H1 (cell line): ENCODE measurements around the gene SPAG16. TPM values are rescaled to one million over a fixed set of nuclear protein-coding genes. Genes with fewer than 3 reads are reported as not detected.

ENCODE experiments used
- CTCF ChIA-PET: fragments of 300-600 bp; sonication (Branson Sonifier 250); formaldehyde crosslinking; loops from one replicate; lab custom pipeline; 2021; ENCODE audit not compliant: partially characterized antibody; lab: Charles Lee
- POLR2A ChIA-PET: fragments of 300-600 bp; sonication (Branson Sonifier 250); formaldehyde crosslinking; loops from one replicate; lab custom pipeline; 2021; ENCODE audit warnings: inconsistent platforms; ENCODE audit not compliant: partially characterized antibody; lab: Charles Lee
- DNase-seq, 2 experiments: peaks; one replicate each; pipeline versions ENCODE4 v3.0.0 to v3.0.0-alpha.2; 2010 to 2022; ENCODE audit warnings: low spot score in 2 of 2, low read depth in 1 of 2, mixed read lengths in 1 of 2
- FAIRE-seq: peaks from 2 replicates; lab custom pipeline; 2011; peaks lifted over from hg19 to GRCh38; lab: Jason Lieb, UNC
- H2AFZ ChIP-seq: 2 replicates; pipeline ENCODE4 v1.8.1; 2012; ENCODE audit warnings: low read length, inconsistent platforms
- H2AK5ac ChIP-seq: 2 replicates; pipeline ENCODE4 v1.6.1; 2013; ENCODE audit warnings: low read depth, low read length
- H2BK120ac ChIP-seq: replicated peaks from 2 replicates; pipeline ENCODE3; 2013; ENCODE audit warnings: low read depth, low read length, inconsistent platforms
- H2BK12ac ChIP-seq: 2 replicates; pipeline ENCODE4 v1.6.1; 2013; ENCODE audit warnings: low read depth, low read length
- H2BK15ac ChIP-seq: 2 replicates; pipeline ENCODE4 v1.6.1; 2013; ENCODE audit warnings: low read length
- H2BK20ac ChIP-seq: 2 replicates; pipeline ENCODE4 v1.6.1; 2013; ENCODE audit warnings: low read length
- H2BK5ac ChIP-seq: 2 replicates; pipeline ENCODE4 v1.6.1; 2013; ENCODE audit warnings: low read depth, low read length
- H3K14ac ChIP-seq: 2 replicates; pipeline ENCODE4 v1.6.1; 2013; ENCODE audit warnings: inconsistent platforms; ENCODE audit not compliant: insufficient read length
- H3K18ac ChIP-seq: 2 replicates; pipeline ENCODE4 v1.6.1; 2013; ENCODE audit warnings: low read length; ENCODE audit errors: extremely low read depth
- H3K23ac ChIP-seq: 2 replicates; pipeline ENCODE4 v1.6.1; 2013; ENCODE audit warnings: inconsistent platforms; ENCODE audit not compliant: insufficient read length
- H3K23me2 ChIP-seq: 2 replicates; pipeline ENCODE4 v1.6.1; 2013; ENCODE audit warnings: low read depth, low read length
- H3K27ac ChIP-seq: 2 replicates; pipeline ENCODE4 v1.6.1; 2011; ENCODE audit warnings: low read depth, low read length, inconsistent platforms
- H3K27me3 ChIP-seq, 4 experiments: replicated peaks in 1 of 4; 1 replicate in 1 of 4; 2 replicates in 3 of 4; pipeline versions ENCODE4 v1.6.1 to v1.8.1; 2011 to 2013; ENCODE audit warnings: low read length in 3 of 4, mild to moderate bottlenecking in 3 of 4, inconsistent platforms in 2 of 4, mixed read lengths in 2 of 4, moderate library complexity in 1 of 4; ENCODE audit not compliant: control insufficient read depth in 3 of 4, insufficient read depth in 3 of 4; ENCODE audit errors: extremely low read depth in 1 of 4
- H3K36me3 ChIP-seq, 4 experiments: 2 replicates each; pipeline versions ENCODE4 v1.6.1 to v1.8.1; 2011 to 2013; ENCODE audit warnings: mild to moderate bottlenecking in 4 of 4, low read length in 3 of 4, moderate library complexity in 2 of 4, control low read depth in 1 of 4, inconsistent platforms in 1 of 4; ENCODE audit not compliant: insufficient read depth in 4 of 4, control insufficient read depth in 2 of 4
- H3K4ac ChIP-seq: replicated peaks from 2 replicates; pipeline ENCODE3; 2013; ENCODE audit warnings: low read length, low read depth, mixed read lengths, inconsistent platforms; ENCODE audit not compliant: insufficient read length
- H3K4me1 ChIP-seq, 4 experiments: replicated peaks in 1 of 4; 1 replicate in 1 of 4; 2 replicates in 3 of 4; pipeline versions ENCODE4 v1.6.1 to v1.8.1; 2011 to 2013; ENCODE audit warnings: low read length in 3 of 4, inconsistent platforms in 2 of 4, mixed read lengths in 1 of 4; ENCODE audit not compliant: insufficient read depth in 4 of 4, control insufficient read depth in 3 of 4
- H3K4me2 ChIP-seq, 2 experiments: 2 replicates each; pipeline versions ENCODE4 v1.6.1 to v1.8.1; 2011 to 2013; ENCODE audit warnings: low read depth in 2 of 2, low read length in 2 of 2, control low read depth in 1 of 2, inconsistent platforms in 1 of 2, mild to moderate bottlenecking in 1 of 2; ENCODE audit not compliant: insufficient read depth in 1 of 2
- H3K4me3 ChIP-seq, 4 experiments: fragments of 200-600, 300-600 bp in 1 of 4; sonication (generic), shearing (Covaris generic), sonication (Bioruptor Twin) in 1 of 4; 2 replicates each; pipeline versions ENCODE4 v1.5.1 to v1.8.1; 2011 to 2016; ENCODE audit warnings: low read length in 4 of 4, low read depth in 3 of 4, control low read depth in 2 of 4, inconsistent platforms in 2 of 4, mild to moderate bottlenecking in 2 of 4, mixed read lengths in 1 of 4, moderate library complexity in 1 of 4; ENCODE audit not compliant: insufficient read depth in 2 of 4; ENCODE audit errors: extremely low read depth in 1 of 4
- H3K56ac ChIP-seq: replicated peaks from 2 replicates; pipeline ENCODE3; 2013; ENCODE audit warnings: low read depth, mild to moderate bottlenecking, mixed read lengths, low read length, inconsistent platforms; ENCODE audit not compliant: insufficient read length
- H3K79me1 ChIP-seq: 2 replicates; pipeline ENCODE4 v1.6.1; 2013; ENCODE audit warnings: low read depth, low read length, control low read depth
- H3K79me2 ChIP-seq, 2 experiments: 2 replicates each; pipeline versions ENCODE4 v1.6.1 to v1.8.1; 2012 to 2013; ENCODE audit warnings: low read length in 2 of 2, mild to moderate bottlenecking in 2 of 2, inconsistent platforms in 1 of 2; ENCODE audit not compliant: insufficient read depth in 2 of 2, control insufficient read depth in 1 of 2
- H3K9ac ChIP-seq, 4 experiments: replicated peaks in 1 of 4; 1 replicate in 1 of 4; 2 replicates in 3 of 4; pipeline versions ENCODE4 v1.6.1 to v1.8.1; 2011 to 2013; ENCODE audit warnings: low read depth in 3 of 4, low read length in 3 of 4, control low read depth in 2 of 4, mild to moderate bottlenecking in 2 of 4, moderate library complexity in 2 of 4, inconsistent platforms in 1 of 4; ENCODE audit errors: extremely low read depth in 1 of 4
- H3K9me3 ChIP-seq, 2 experiments: 2 replicates each; pipeline versions ENCODE4 v1.6.1 to v1.8.1; 2012 to 2013; ENCODE audit warnings: mild to moderate bottlenecking in 2 of 2, moderate library complexity in 2 of 2, control low read depth in 1 of 2, inconsistent platforms in 1 of 2, low read depth in 1 of 2, low read length in 1 of 2, mixed read lengths in 1 of 2; ENCODE audit not compliant: insufficient read depth in 2 of 2
- H4K20me1 ChIP-seq, 2 experiments: replicated peaks in 1 of 2; 2 replicates each; pipeline versions ENCODE3 to v1.8.1; 2011 to 2013; ENCODE audit warnings: inconsistent platforms in 2 of 2, low read length in 2 of 2, mild to moderate bottlenecking in 1 of 2; ENCODE audit not compliant: insufficient read depth in 2 of 2, control insufficient read depth in 1 of 2
- H4K5ac ChIP-seq: 2 replicates; pipeline ENCODE4 v1.6.1; 2013; ENCODE audit warnings: low read length, low read depth, mixed read lengths, inconsistent platforms; ENCODE audit not compliant: insufficient read length
- H4K8ac ChIP-seq: 2 replicates; pipeline ENCODE4 v1.8.0; 2013; ENCODE audit warnings: mild to moderate bottlenecking, moderate library complexity, low read length, inconsistent platforms; ENCODE audit not compliant: insufficient read depth; ENCODE audit errors: extremely low read depth
- H4K91ac ChIP-seq: replicated peaks from 2 replicates; pipeline ENCODE3; 2013; ENCODE audit warnings: low read length, mixed read lengths, inconsistent platforms; ENCODE audit not compliant: insufficient read length
- ATF3 ChIP-seq: IDR thresholded peaks from 2 replicates; pipeline ENCODE4 v1.6.1; 2011; ENCODE audit warnings: low read depth, mild to moderate bottlenecking, low read length; ENCODE audit not compliant: insufficient read depth
- BACH1 ChIP-seq: IDR thresholded peaks from 2 replicates; pipeline ENCODE4 v1.6.1; 2012; ENCODE audit warnings: low read length, improper control_type of control experiment
- BRCA1 ChIP-seq: IDR thresholded peaks from 2 replicates; pipeline ENCODE4 v1.6.1; 2012; ENCODE audit warnings: low read depth, low read length, improper control_type of control experiment
- CEBPB ChIP-seq: IDR thresholded peaks from 2 replicates; pipeline ENCODE4 v1.6.1; 2012; ENCODE audit warnings: low read depth, low read length
- CTBP2 ChIP-seq: IDR thresholded peaks from 2 replicates; pipeline ENCODE4 v1.7.0; 2011; ENCODE audit warnings: borderline replicate concordance, mild to moderate bottlenecking, moderate library complexity, mixed read lengths, low read length; ENCODE audit not compliant: insufficient read depth, insufficient read length
- GABPA ChIP-seq: IDR thresholded peaks from 2 replicates; pipeline ENCODE4 v1.6.1; 2011; ENCODE audit warnings: mild to moderate bottlenecking, low read length, moderate library complexity, borderline replicate concordance; ENCODE audit not compliant: insufficient read depth
- HDAC2 ChIP-seq, 2 experiments: fragments of 300-600 bp in 1 of 2; sonication (generic) in 1 of 2; IDR thresholded peaks; 2 replicates each; pipeline ENCODE4 v1.6.1; 2011 to 2012; ENCODE audit warnings: low read depth in 2 of 2, low read length in 2 of 2, mild to moderate bottlenecking in 2 of 2, moderate library complexity in 2 of 2, borderline replicate concordance in 1 of 2, inconsistent platforms in 1 of 2
- MAFK ChIP-seq: IDR thresholded peaks from 2 replicates; pipeline ENCODE4 v1.6.1; 2012; ENCODE audit warnings: low read depth, mild to moderate bottlenecking, improper control_type of control experiment, low read length
- SIN3A ChIP-seq, 2 experiments: IDR thresholded peaks in 1 of 2; conservative IDR thresholded peaks in 1 of 2; 2 replicates each; pipeline ENCODE4 v1.6.1; 2011 to 2012; ENCODE audit warnings: low read length in 2 of 2, improper control_type of control experiment in 1 of 2, low read depth in 1 of 2, mild to moderate bottlenecking in 1 of 2
- SIX5 ChIP-seq: IDR thresholded peaks from 2 replicates; pipeline ENCODE4 v1.6.1; 2011; ENCODE audit warnings: mild to moderate bottlenecking, low read depth, low read length
- TEAD4 ChIP-seq: IDR thresholded peaks from 2 replicates; pipeline ENCODE4 v1.6.1; 2012; ENCODE audit warnings: low read depth, low read length, inconsistent platforms, mixed read lengths
- polyA plus RNA-seq, 7 experiments: library from polyadenylated mRNA; depleted of rRNA in 3 of 7; stranded (reverse) in 5 of 7; unstranded in 2 of 7; fragments of >200 nt in 5 of 7; fragments of 200-250 nt in 2 of 7; gene quantifications; 1 replicate in 5 of 7; 2 replicates in 1 of 7; 4 replicates in 1 of 7; pipeline versions ENCODE4 v1.2.1 to v1.2.3, GENCODE V29; 2011 to 2013; ENCODE audit warnings: missing spikeins in 2 of 7, mixed read lengths in 2 of 7
- total RNA-seq: library from RNA; stranded (reverse); fragmentation: NEBNext Ultra II Directional; extraction: Animal tissue kit (Norgen Biotek cat#: 25700); gene quantifications from 2 replicates; pipeline ENCODE4 v1.2.1, GENCODE V29; 2021
- TF ChIP-seq, protein P1 (sequence below): IDR thresholded peaks from 2 replicates; pipeline ENCODE4 v1.6.1; 2011; ENCODE audit warnings: low read length, improper control_type of control experiment
- TF ChIP-seq, protein P2 (sequence below): IDR thresholded peaks from 2 replicates; pipeline ENCODE4 v1.6.1; 2012; ENCODE audit warnings: inconsistent platforms

The SPAG16 gene
- total and polyA plus RNA-seq, 2 of the 8 experiments (the other 6 are each of a cell fraction or from before 2014, with no cell fraction given) = 6.0 to 14.9 TPM

DNA sequence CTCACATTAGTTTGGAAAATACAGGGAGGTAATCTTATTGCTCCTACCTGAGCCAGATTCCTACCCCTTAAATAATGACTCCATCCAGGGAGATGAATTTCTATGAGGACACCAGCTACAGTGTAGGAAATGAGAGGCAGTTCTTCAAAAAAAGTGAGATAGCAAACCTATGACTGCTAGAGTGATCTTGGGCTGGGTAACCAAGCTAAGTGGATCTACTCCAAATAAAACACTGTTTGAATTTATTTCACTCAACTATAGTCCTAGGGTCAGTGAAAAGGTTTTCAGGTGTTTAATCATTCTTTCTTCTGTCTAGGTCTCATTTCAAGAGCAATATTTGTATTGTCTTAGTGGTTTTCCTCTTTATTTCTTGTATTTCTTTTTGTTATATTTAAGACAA lies 854.5 kb downstream of the SPAG16 start:
- no peak overlapping the region for H2AFZ ChIP-seq
- POLR2A ChIA-PET = interaction anchor here (0.6 kb wide), 1 partner anchor 663 kb away, joined by 3 read pairs; no protein-coding TSS in a partner anchor
- TF ChIP-seq, protein P1, sequence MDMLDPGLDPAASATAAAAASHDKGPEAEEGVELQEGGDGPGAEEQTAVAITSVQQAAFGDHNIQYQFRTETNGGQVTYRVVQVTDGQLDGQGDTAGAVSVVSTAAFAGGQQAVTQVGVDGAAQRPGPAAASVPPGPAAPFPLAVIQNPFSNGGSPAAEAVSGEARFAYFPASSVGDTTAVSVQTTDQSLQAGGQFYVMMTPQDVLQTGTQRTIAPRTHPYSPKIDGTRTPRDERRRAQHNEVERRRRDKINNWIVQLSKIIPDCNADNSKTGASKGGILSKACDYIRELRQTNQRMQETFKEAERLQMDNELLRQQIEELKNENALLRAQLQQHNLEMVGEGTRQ = no peak
- TF ChIP-seq BACH1 = no peak
- TF ChIP-seq, protein P2, sequence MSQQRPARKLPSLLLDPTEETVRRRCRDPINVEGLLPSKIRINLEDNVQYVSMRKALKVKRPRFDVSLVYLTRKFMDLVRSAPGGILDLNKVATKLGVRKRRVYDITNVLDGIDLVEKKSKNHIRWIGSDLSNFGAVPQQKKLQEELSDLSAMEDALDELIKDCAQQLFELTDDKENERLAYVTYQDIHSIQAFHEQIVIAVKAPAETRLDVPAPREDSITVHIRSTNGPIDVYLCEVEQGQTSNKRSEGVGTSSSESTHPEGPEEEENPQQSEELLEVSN = no peak
- TF ChIP-seq ATF3 = no peak
- no peak for TF ChIP-seq TEAD4
- TF ChIP-seq SIX5 = no peak
- TF ChIP-seq GABPA = no peak
- TF ChIP-seq MAFK = no peak
- TF ChIP-seq CTBP2 = no peak
- no peak for TF ChIP-seq SIN3A (conservative IDR thresholded peaks at IDR 0.05 in 1 of 2, IDR thresholded peaks at IDR 0.05 in 1 of 2; ENCODE audit: low read depth in 1 of 2, low read length in 2 of 2)
- no peak for TF ChIP-seq BRCA1
- no peak for TF ChIP-seq CEBPB
- TF ChIP-seq HDAC2 (IDR thresholded peaks at IDR 0.05; ENCODE audit: borderline replicate concordance in 1 of 2, low read depth in 2 of 2, low read length in 2 of 2) = no peak

More for the DNA sequence above, 854.5 kb downstream of the SPAG16 start:
- H4K91ac ChIP-seq = no peak overlapping the region
- no peaks in the 10 kb centered on the region for H3K36me3 ChIP-seq
- no peaks in the 10 kb centered on the region for H3K9me3 ChIP-seq
- no peaks in the 10 kb centered on the region for H3K79me2 ChIP-seq
- no peak overlapping the region for H3K9ac ChIP-seq
- no peak overlapping the region for H3K14ac ChIP-seq
- no peak overlapping the region for H3K27ac ChIP-seq
- H3K4me1 ChIP-seq = peaks cover 0 to 2% (median 0%) of the 10 kb centered on the region in 4 experiments; a peak in 2 of 7 replicates
- no peak overlapping the region for H4K8ac ChIP-seq
- no peak for DNase-seq
- no peaks in the 10 kb centered on the region for H3K79me1 ChIP-seq
- H2BK15ac ChIP-seq = no peak overlapping the region
- no peak overlapping the region for H2BK5ac ChIP-seq
- H3K4ac ChIP-seq = no peak overlapping the region
- no peaks in the 10 kb centered on the region for H3K27me3 ChIP-seq
- H2BK120ac ChIP-seq = no peak overlapping the region
- H3K56ac ChIP-seq = no peak overlapping the region
- H3K18ac ChIP-seq = no peak overlapping the region
- H4K20me1 ChIP-seq = no peaks in the 10 kb centered on the region
- H3K23me2 ChIP-seq = no peaks in the 10 kb centered on the region
- CTCF ChIA-PET = no interaction called here
- H3K4me2 ChIP-seq = no peak overlapping the region
- no peak overlapping the region for H2AK5ac ChIP-seq
- no peak overlapping the region for H3K4me3 ChIP-seq
- FAIRE-seq = no peak
- H3K23ac ChIP-seq = no peak overlapping the region
- no peak overlapping the region for H4K5ac ChIP-seq
- no peak overlapping the region for H2BK12ac ChIP-seq
- no peak overlapping the region for H2BK20ac ChIP-seq
